Fibroblast of lung (primary cell): ENCODE data around the gene OR2V1.

Source experiments
- CTCF ChIP-seq, 2 donors: IDR thresholded peaks in 1 of 2; conservative IDR thresholded peaks in 1 of 2; 1 replicate in 1 of 2; 2 replicates in 1 of 2; pipeline ENCODE4 v1.5.1; 2011 to 2012; ENCODE audit warnings: low read length in 2 of 2, control low read depth in 1 of 2, inconsistent platforms in 1 of 2, low read depth in 1 of 2, mild to moderate bottlenecking in 1 of 2
- EZH2 ChIP-seq: IDR thresholded peaks from 2 replicates; pipeline ENCODE4 v1.5.1; 2012; ENCODE audit warnings: low read length, control low read depth, mild to moderate bottlenecking; ENCODE audit errors: missing control alignments

- no peak for TF ChIP-seq CTCF (conservative IDR thresholded peaks at IDR 0.05 in 1 of 2, IDR thresholded peaks at IDR 0.05 in 1 of 2; ENCODE audit: low read depth in 1 of 2, low read length in 2 of 2)
- no peak for TF ChIP-seq EZH2
Observed at GRCh38 chr5:181127456-181127855, 3.5 kb downstream of the OR2V1 start.
